ENCODE results near the gene COL6A2.

- TF ChIP-seq STAT1 (IDR thresholded peaks at IDR 0.05; ENCODE audit: unreplicated experiment) (no peak), CTCF (conservative IDR thresholded peaks at IDR 0.05; ENCODE audit: low read depth in 2 of 2) (no peak), JUNB (IDR thresholded peaks at IDR 0.05; ENCODE audit: unreplicated experiment) (no peak), EZH2 (IDR thresholded peaks at IDR 0.05; ENCODE audit: low read depth, unreplicated experiment) (no peak), REST (IDR thresholded peaks at IDR 0.05; ENCODE audit: unreplicated experiment) (no peak), POLR2AphosphoS5 (IDR thresholded peaks at IDR 0.05; ENCODE audit: low read depth) (no peak)
Measured at GRCh38 chr21:46115441-46116188, 17.7 kb downstream of the COL6A2 start.

All from GM23338 (cell line).